SK-N-SH (cell line): ENCODE results near the gene APOE. TPM values are rescaled to one million over a fixed set of nuclear protein-coding genes. Genes with fewer than 3 reads are reported as not detected.

ENCODE experiments used
- CTCF ChIA-PET: fragments of 300-600, 350-600 bp; formaldehyde crosslinking; extraction: SDS; loops from one replicate; lab custom pipeline; 2021; lab: Yijun Ruan, JAX
- POLR2A ChIA-PET: fragments of 350-600 bp; sonication (Branson Sonifier 250); formaldehyde crosslinking; extraction: SDS; loops from one replicate; lab custom pipeline; 2020; ENCODE audit warnings: antibody characterized with exemption, inconsistent platforms; lab: Yijun Ruan, JAX
- DNase-seq: peaks from one replicate; pipeline ENCODE4 v3.0.0; 2012
- H2AFZ ChIP-seq: fragments of 200-600 bp; sonication (generic); 2 replicates; pipeline ENCODE4 v1.8.1; 2016; ENCODE audit warnings: antibody characterized with exemption, mild to moderate bottlenecking, low read depth
- H3F3A ChIP-seq: fragments of 200-600 bp; sonication (generic); replicated peaks from 2 replicates; pipeline ENCODE3; 2016; ENCODE audit warnings: antibody characterized with exemption, mild to moderate bottlenecking; ENCODE audit not compliant: insufficient read depth
- H3K27ac ChIP-seq, 2 experiments: fragments of 200-500 bp in 1 of 2; fragments of 200-600 bp in 1 of 2; sonication (Bioruptor generic) in 1 of 2; sonication (generic), shearing (Covaris generic) in 1 of 2; 2 replicates each; pipeline versions ENCODE4 v1.5.1 to v1.6.1; 2014 to 2016; ENCODE audit warnings: low read depth in 2 of 2, inconsistent platforms in 1 of 2, low read length in 1 of 2, mild to moderate bottlenecking in 1 of 2, mixed read lengths in 1 of 2
- H3K27me3 ChIP-seq: fragments of 200-600 bp; sonication (generic), shearing (Covaris generic); 2 replicates; pipeline ENCODE4 v1.6.1; 2016; ENCODE audit warnings: mixed run types; ENCODE audit not compliant: insufficient read depth
- H3K36me3 ChIP-seq, 2 experiments: fragments of 200-500 bp in 1 of 2; fragments of 200-600 bp in 1 of 2; sonication (Bioruptor generic) in 1 of 2; sonication (generic) in 1 of 2; replicated peaks in 1 of 2; 2 replicates each; pipeline versions ENCODE3 to v1.5.1; 2014 to 2016; ENCODE audit warnings: low read length in 1 of 2, mild to moderate bottlenecking in 1 of 2; ENCODE audit not compliant: insufficient read depth in 2 of 2, control insufficient read depth in 1 of 2
- H3K4me1 ChIP-seq, 2 experiments: fragments of 200-500 bp in 1 of 2; fragments of 200-600 bp in 1 of 2; sonication (Bioruptor generic) in 1 of 2; sonication (generic), shearing (Covaris generic) in 1 of 2; 2 replicates each; pipeline versions ENCODE4 v1.5.1 to v1.6.1; 2014 to 2016; ENCODE audit warnings: low read depth in 1 of 2, low read length in 1 of 2, mixed run types in 1 of 2; ENCODE audit not compliant: insufficient read depth in 2 of 2, control insufficient read depth in 1 of 2
- H3K4me2 ChIP-seq: fragments of 200-600 bp; sonication (generic), shearing (Covaris generic); 2 replicates; pipeline ENCODE4 v1.6.1; 2017; ENCODE audit warnings: mixed run types
- H3K4me3 ChIP-seq, 2 experiments: fragments of 200-500 bp in 1 of 2; fragments of 200-600 bp in 1 of 2; sonication (Bioruptor generic) in 1 of 2; sonication (generic), shearing (Covaris generic) in 1 of 2; 2 replicates each; pipeline versions ENCODE4 v1.5.1 to v1.8.1; 2014 to 2016; ENCODE audit warnings: low read depth in 2 of 2, inconsistent platforms in 1 of 2, low read length in 1 of 2, mild to moderate bottlenecking in 1 of 2, mixed read lengths in 1 of 2, moderate library complexity in 1 of 2
- H3K79me2 ChIP-seq: fragments of 200-600 bp; sonication (generic); 2 replicates; pipeline ENCODE4 v1.8.1; 2017; ENCODE audit warnings: mild to moderate bottlenecking; ENCODE audit not compliant: insufficient read depth
- H3K9ac ChIP-seq: fragments of 200-600 bp; sonication (generic); 2 replicates; pipeline ENCODE4 v1.6.1; 2017; ENCODE audit warnings: mixed run types
- H3K9me2 ChIP-seq: fragments of 200-600 bp; sonication (generic); 2 replicates; pipeline ENCODE4 v1.6.1; 2017; ENCODE audit warnings: mixed run types
- H3K9me3 ChIP-seq: fragments of 200-600 bp; sonication (generic); 2 replicates; pipeline ENCODE4 v1.6.1; 2017; ENCODE audit warnings: mixed run types, mild to moderate bottlenecking, moderate library complexity
- H4K20me1 ChIP-seq: fragments of 200-600 bp; sonication (generic); 2 replicates; pipeline ENCODE4 v1.6.1; 2017; ENCODE audit warnings: mild to moderate bottlenecking, mixed run types; ENCODE audit not compliant: insufficient read depth
- CHD2 ChIP-seq: fragments of 150-350 bp; IDR thresholded peaks from 2 replicates; pipeline ENCODE4 v1.6.1; 2018; ENCODE audit warnings: low read length; ENCODE audit not compliant: partially characterized antibody
- ELF1 ChIP-seq: IDR thresholded peaks from 2 replicates; pipeline ENCODE4 v1.4.0; 2012
- EP300 ChIP-seq, 2 experiments: IDR thresholded peaks; 2 replicates each; pipeline versions ENCODE4 v1.4.0 to v1.6.1; 2012; ENCODE audit warnings: borderline replicate concordance in 1 of 2, low read depth in 1 of 2, low read length in 1 of 2
- EZH2phosphoT487 ChIP-seq: fragments of 200-600 bp; sonication (generic); IDR thresholded peaks from 2 replicates; pipeline ENCODE4 v1.6.1; 2017; ENCODE audit warnings: low read depth, mixed run types, mild to moderate bottlenecking, antibody characterized with exemption, moderate library complexity, borderline replicate concordance
- FOSL2 ChIP-seq: IDR thresholded peaks from 2 replicates; pipeline ENCODE4 v1.4.0; 2012; ENCODE audit warnings: low read depth, mild to moderate bottlenecking, moderate library complexity, borderline replicate concordance
- FOXM1 ChIP-seq: IDR thresholded peaks from 2 replicates; pipeline ENCODE4 v1.4.0; 2012; ENCODE audit warnings: low read depth, mild to moderate bottlenecking
- GABPA ChIP-seq: IDR thresholded peaks from 2 replicates; pipeline ENCODE4 v1.4.0; 2012; ENCODE audit warnings: low read depth, mild to moderate bottlenecking
- GATA2 ChIP-seq: sonication (generic); formaldehyde crosslinking; IDR thresholded peaks from 2 replicates; pipeline ENCODE4 v1.5.0; 2020; ENCODE audit warnings: mild to moderate bottlenecking, missing genetic modification reagents
- JUND ChIP-seq: IDR thresholded peaks from 2 replicates; pipeline ENCODE4 v1.4.0; 2012
- MEF2A ChIP-seq: IDR thresholded peaks from 2 replicates; pipeline ENCODE4 v1.4.0; 2012; ENCODE audit warnings: low read depth, borderline replicate concordance
- MXI1 ChIP-seq: IDR thresholded peaks from 2 replicates; pipeline ENCODE4 v1.6.1; 2012; ENCODE audit warnings: mild to moderate bottlenecking, low read depth, low read length, improper control_type of control experiment
- NFIC ChIP-seq: IDR thresholded peaks from 2 replicates; pipeline ENCODE4 v1.4.0; 2012; ENCODE audit warnings: borderline replicate concordance
- RAD21 ChIP-seq: IDR thresholded peaks from 2 replicates; pipeline ENCODE4 v1.6.1; 2012; ENCODE audit warnings: mild to moderate bottlenecking, low read length
- RCOR1 ChIP-seq: fragments of 150-350 bp; IDR thresholded peaks from 2 replicates; pipeline ENCODE4 v1.6.1; 2017; ENCODE audit warnings: antibody characterized with exemption, low read length
- RFX5 ChIP-seq: IDR thresholded peaks from 2 replicates; pipeline ENCODE4 v1.6.1; 2012; ENCODE audit warnings: mild to moderate bottlenecking, improper control_type of control experiment, low read length
- RXRA ChIP-seq: IDR thresholded peaks from 2 replicates; pipeline ENCODE4 v1.4.0; 2012; ENCODE audit warnings: low read depth, mild to moderate bottlenecking, borderline replicate concordance
- USF2 ChIP-seq: fragments of 150-350 bp; IDR thresholded peaks from 2 replicates; pipeline ENCODE4 v1.6.1; 2017; ENCODE audit warnings: antibody characterized with exemption, low read length, low read depth, borderline replicate concordance
- YY1 ChIP-seq: IDR thresholded peaks from 2 replicates; pipeline ENCODE4 v1.4.0; 2012; ENCODE audit warnings: low read depth, mild to moderate bottlenecking
- WGBS: methylation state at CpG from one replicate; pipeline ENCODE4 v1.1.6; 2017; ENCODE audit warnings: low lambda C conversion rate; 5-methylcytosine and 5-hydroxymethylcytosine counted together
- polyA plus RNA-seq, 3 experiments: library from polyadenylated mRNA; depleted of rRNA; stranded (reverse); fragments of >200 nt; gene quantifications; 2 replicates each; pipeline ENCODE4 v1.2.3, GENCODE V29; 2012
- TF ChIP-seq, protein P1 (sequence below): fragments of 150-350 bp; IDR thresholded peaks from 2 replicates; pipeline ENCODE4 v1.6.1; 2016; ENCODE audit warnings: mild to moderate bottlenecking, low read depth, low read length
- TF ChIP-seq, protein P2 (sequence below): IDR thresholded peaks from 2 replicates; pipeline ENCODE4 v1.4.0; 2012; ENCODE audit warnings: low read depth, borderline replicate concordance

Gene APOE
- polyA plus RNA-seq, 1 of the 3 experiments (the other 2 are of a cell fraction) = 56.0 TPM

- TF ChIP-seq, protein P1, sequence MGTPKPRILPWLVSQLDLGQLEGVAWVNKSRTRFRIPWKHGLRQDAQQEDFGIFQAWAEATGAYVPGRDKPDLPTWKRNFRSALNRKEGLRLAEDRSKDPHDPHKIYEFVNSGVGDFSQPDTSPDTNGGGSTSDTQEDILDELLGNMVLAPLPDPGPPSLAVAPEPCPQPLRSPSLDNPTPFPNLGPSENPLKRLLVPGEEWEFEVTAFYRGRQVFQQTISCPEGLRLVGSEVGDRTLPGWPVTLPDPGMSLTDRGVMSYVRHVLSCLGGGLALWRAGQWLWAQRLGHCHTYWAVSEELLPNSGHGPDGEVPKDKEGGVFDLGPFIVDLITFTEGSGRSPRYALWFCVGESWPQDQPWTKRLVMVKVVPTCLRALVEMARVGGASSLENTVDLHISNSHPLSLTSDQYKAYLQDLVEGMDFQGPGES = peak; percentile 64
- TF ChIP-seq JUND (no peak), GATA2 (no peak), ELF1 (no peak), RCOR1 (no peak), NFIC (no peak), USF2 (no peak), CHD2 (peak; percentile 93), RXRA (no peak), EZH2phosphoT487 (no peak), GABPA (no peak), YY1 (no peak), EP300 (IDR thresholded peaks at IDR 0.05; ENCODE audit: borderline replicate concordance in 1 of 2, low read depth in 1 of 2, low read length in 1 of 2) (no peak), FOXM1 (no peak), MEF2A (no peak), FOSL2 (no peak), MXI1 (peak; percentile 86)
- TF ChIP-seq, protein P2, sequence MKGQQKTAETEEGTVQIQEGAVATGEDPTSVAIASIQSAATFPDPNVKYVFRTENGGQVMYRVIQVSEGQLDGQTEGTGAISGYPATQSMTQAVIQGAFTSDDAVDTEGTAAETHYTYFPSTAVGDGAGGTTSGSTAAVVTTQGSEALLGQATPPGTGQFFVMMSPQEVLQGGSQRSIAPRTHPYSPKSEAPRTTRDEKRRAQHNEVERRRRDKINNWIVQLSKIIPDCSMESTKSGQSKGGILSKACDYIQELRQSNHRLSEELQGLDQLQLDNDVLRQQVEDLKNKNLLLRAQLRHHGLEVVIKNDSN = no peak
- TF ChIP-seq, all 33 proteins: peak for 10
These were observed 14.3 kb upstream of the APOE start, which contains the start of gene TOMM40 (continued) for GRCh38 chr19:44891016-44891882.

DNA sequence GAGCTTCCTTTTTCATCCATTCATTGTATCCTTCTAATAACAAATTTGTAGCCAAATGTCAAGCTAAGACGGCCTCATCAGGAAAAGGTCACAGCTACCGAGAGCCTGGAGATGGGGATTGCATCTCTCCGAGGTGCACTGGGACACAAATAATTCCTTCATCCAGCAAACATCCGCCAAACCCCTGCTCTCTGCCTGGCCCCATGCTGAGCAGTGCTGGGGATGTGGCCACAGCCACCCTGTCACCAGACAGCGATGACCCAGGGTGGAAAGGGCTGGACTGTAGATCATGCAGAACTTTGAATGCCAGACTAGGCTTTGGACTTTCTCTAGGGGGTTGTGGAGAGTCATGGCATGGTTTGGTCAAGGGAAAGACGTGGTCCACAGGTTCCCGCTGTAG is 12.7 kb upstream of the APOE start:
- no peaks in the 10 kb centered on the region for H3K9me2 ChIP-seq
- 98% methylated on average over 6 of the region's 7 CpGs for whole genome bisulfite sequencing

More for the DNA sequence above, 12.7 kb upstream of the APOE start:
- no peak for TF ChIP-seq MEF2A
- no peak for TF ChIP-seq RFX5
- TF ChIP-seq RAD21 = no peak
- Histone ChIP-seq H3K4me1 (peaks cover 8 to 21% of the 10 kb centered on the region in 2 experiments; a peak in 2 of 4 replicates), H4K20me1 (no peaks in the 10 kb centered on the region), H3K27me3 (no peaks in the 10 kb centered on the region), H3K4me3 (no peak overlapping the region), H3F3A (peaks cover 17% of the 10 kb centered on the region), H3K27ac (no peak overlapping the region), H3K79me2 (peaks cover 56% of the 10 kb centered on the region), H3K9ac (peak overlapping the region; percentile 88; the same call in 1 of the 2 replicates), H2AFZ (no peak overlapping the region), H3K36me3 (peaks cover 21 to 42% of the 10 kb centered on the region in 2 experiments), H3K4me2 (peak overlapping the region; percentile 96), H3K9me3 (no peaks in the 10 kb centered on the region)
- ChIA-PET POLR2A (interaction anchor here (1.2 kb wide), 1 partner anchor 11 kb away, joined by 3 read pairs; no protein-coding TSS in a partner anchor), CTCF (interaction anchor here (2.1 kb wide), 1 partner anchor 11 kb away, joined by 16 read pairs; no protein-coding TSS in a partner anchor)
- no peak for DNase-seq
